Measurements from ENCODE around the gene DPYD. TPM values are rescaled to one million over a fixed set of nuclear protein-coding genes. Genes with fewer than 3 reads are reported as not detected.

DPYD gene
- total RNA-seq, 1 donor from 2014 or later, result 12.8 TPM

DNA sequence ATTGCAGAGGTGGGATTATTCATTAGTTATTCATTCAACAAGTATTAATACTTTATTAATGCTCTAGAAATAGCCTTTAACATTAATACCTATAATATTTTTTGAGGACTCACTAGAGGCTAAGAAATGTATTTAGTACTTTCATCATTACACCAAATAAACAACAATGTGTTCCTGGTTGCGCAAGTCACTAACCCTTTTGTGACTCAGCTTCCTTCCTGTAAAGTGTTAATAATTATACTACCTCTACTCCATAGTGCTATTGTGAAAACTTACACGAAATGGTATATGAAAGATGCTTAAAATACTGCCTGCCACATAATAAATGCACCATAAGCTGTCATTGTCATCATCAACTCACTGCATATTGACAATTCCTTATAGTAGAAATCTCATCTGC is 431.0 kb downstream of the DPYD start:
- H3K4me3 Mint-ChIP-seq (ENCODE audit: unreplicated experiment), result no peak overlapping the region
- H3K4me1 Mint-ChIP-seq (ENCODE audit: low read depth, unreplicated experiment), result no peaks in the 10 kb centered on the region
- no peaks in the 10 kb centered on the region for H3K27me3 Mint-ChIP-seq (ENCODE audit: unreplicated experiment)

DNA sequence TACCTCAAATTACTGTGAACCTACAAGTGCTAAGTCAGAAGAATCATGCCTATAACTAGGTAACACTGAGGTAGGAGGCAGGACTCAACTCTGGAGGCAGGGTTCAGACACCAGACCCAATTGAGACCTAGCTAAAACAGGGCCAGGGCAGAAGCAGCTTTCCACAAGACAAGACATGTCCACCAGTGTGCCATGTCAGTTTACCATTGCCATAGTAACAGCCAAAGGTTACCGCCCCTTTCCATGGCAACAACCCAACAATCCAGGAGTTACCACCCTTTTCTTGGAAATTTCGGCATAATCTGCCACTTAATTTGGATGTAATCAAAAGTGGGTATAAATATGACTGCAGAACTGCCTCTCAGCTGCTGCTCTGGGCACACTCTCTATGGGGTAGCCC is 432.3 kb downstream of the DPYD start:
- no peak for DNase-seq
- TF ChIP-seq, protein P1, sequence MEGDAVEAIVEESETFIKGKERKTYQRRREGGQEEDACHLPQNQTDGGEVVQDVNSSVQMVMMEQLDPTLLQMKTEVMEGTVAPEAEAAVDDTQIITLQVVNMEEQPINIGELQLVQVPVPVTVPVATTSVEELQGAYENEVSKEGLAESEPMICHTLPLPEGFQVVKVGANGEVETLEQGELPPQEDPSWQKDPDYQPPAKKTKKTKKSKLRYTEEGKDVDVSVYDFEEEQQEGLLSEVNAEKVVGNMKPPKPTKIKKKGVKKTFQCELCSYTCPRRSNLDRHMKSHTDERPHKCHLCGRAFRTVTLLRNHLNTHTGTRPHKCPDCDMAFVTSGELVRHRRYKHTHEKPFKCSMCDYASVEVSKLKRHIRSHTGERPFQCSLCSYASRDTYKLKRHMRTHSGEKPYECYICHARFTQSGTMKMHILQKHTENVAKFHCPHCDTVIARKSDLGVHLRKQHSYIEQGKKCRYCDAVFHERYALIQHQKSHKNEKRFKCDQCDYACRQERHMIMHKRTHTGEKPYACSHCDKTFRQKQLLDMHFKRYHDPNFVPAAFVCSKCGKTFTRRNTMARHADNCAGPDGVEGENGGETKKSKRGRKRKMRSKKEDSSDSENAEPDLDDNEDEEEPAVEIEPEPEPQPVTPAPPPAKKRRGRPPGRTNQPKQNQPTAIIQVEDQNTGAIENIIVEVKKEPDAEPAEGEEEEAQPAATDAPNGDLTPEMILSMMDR (IDR thresholded peaks at IDR 0.05; ENCODE audit: partially characterized antibody, unreplicated experiment), result no peak
- Mint-ChIP-seq H3K4me1 (ENCODE audit: low read depth, unreplicated experiment) (no peaks in the 10 kb centered on the region), H3K36me3 (ENCODE audit: unreplicated experiment) (no peaks in the 10 kb centered on the region), H3K4me3 (ENCODE audit: unreplicated experiment) (no peak overlapping the region), H3K27ac (ENCODE audit: unreplicated experiment) (no peak overlapping the region), H3K27me3 (ENCODE audit: unreplicated experiment) (no peaks in the 10 kb centered on the region), H3K9me3 (ENCODE audit: unreplicated experiment) (no peaks in the 10 kb centered on the region)

More for the DNA sequence above, 431.0 kb downstream of the DPYD start:
- DNase-seq, result no peak
- H3K36me3 Mint-ChIP-seq (ENCODE audit: unreplicated experiment), result no peaks in the 10 kb centered on the region
- TF ChIP-seq, protein P1 (IDR thresholded peaks at IDR 0.05; ENCODE audit: partially characterized antibody, unreplicated experiment), result no peak
- no peaks in the 10 kb centered on the region for H3K9me3 Mint-ChIP-seq (ENCODE audit: unreplicated experiment)
- no peak overlapping the region for H3K27ac Mint-ChIP-seq (ENCODE audit: unreplicated experiment)

DNA sequence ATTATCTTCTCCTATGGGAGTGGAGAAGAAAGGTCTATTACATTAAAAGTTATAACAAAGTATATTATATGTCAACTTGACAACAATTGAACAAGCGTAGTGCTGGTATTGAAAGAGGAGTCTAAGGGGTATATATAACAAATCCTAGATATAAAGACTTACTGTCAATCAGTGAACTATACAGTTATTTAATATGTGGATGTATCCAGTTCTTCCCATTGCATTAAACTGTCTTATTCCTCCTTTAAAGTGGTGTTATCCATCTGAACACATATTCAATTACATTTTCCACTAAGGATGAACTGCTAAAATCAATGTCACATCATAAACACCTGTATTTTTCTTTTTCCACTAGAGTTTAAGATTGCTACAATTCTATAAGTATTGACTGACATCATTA is 438.8 kb downstream of the DPYD start:
- H3K27me3 Mint-ChIP-seq (ENCODE audit: unreplicated experiment), result no peaks in the 10 kb centered on the region
- peaks cover 4% of the 10 kb centered on the region for H3K36me3 Mint-ChIP-seq (ENCODE audit: unreplicated experiment)
- no peak overlapping the region for H3K4me3 Mint-ChIP-seq (ENCODE audit: unreplicated experiment)
- no peaks in the 10 kb centered on the region for H3K9me3 Mint-ChIP-seq (ENCODE audit: unreplicated experiment)
- H3K4me1 Mint-ChIP-seq (ENCODE audit: low read depth, unreplicated experiment), result no peaks in the 10 kb centered on the region
- TF ChIP-seq, protein P1 (IDR thresholded peaks at IDR 0.05; ENCODE audit: partially characterized antibody, unreplicated experiment), result no peak
- no peak for DNase-seq
- H3K27ac Mint-ChIP-seq (ENCODE audit: unreplicated experiment), result no peak overlapping the region

DNA sequence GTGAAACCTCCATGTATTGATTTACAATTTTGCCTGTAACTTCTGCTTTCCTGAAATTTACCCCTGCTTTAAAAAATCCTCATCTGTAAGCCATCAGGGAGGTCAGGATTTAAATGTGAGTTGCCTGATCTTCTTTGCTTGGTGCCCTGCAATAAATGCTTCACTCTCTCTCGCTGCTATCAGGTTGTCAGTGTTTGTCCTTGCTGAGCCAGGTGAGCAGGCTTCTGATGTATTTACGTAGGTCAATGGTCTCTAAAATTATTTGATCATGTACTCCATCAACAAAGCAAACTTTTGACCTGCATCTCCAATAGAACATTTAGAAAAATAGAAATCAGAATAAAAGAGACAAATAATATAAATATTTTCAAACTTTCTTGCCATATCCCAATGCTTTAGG is 453.4 kb downstream of the DPYD start:
- Mint-ChIP-seq H3K27ac (ENCODE audit: unreplicated experiment) (no peak overlapping the region), H3K4me3 (ENCODE audit: unreplicated experiment) (no peak overlapping the region), H3K36me3 (ENCODE audit: unreplicated experiment) (peaks cover 16% of the 10 kb centered on the region), H3K27me3 (ENCODE audit: unreplicated experiment) (peaks cover 2% of the 10 kb centered on the region), H3K4me1 (ENCODE audit: low read depth, unreplicated experiment) (no peaks in the 10 kb centered on the region), H3K9me3 (ENCODE audit: unreplicated experiment) (peaks cover 7% of the 10 kb centered on the region)
- no peak for DNase-seq
- TF ChIP-seq, protein P1 (IDR thresholded peaks at IDR 0.05; ENCODE audit: partially characterized antibody, unreplicated experiment), result no peak

DNA sequence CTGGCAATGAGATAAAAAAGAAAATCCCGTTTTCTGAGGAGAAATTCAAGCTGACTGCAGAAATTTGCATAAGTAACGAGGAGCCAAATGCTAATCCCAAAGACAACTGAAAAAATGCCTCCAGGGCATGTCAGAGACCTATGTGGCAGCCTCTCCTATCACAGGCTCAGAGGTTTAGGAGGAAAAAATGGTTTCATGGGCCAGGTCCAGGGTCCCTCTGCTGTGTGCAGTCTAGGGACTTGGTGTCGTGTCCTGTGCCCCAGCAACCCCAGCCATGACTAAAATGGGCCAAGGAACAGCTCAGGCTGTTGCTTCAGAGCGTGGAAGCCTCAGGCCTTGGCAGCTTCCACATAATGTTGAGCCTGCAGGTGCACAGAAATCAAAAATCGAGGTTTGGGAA is 456.5 kb downstream of the DPYD start:
- no peak for DNase-seq
- no peak overlapping the region for H3K4me3 Mint-ChIP-seq (ENCODE audit: unreplicated experiment)
- peaks cover 5% of the 10 kb centered on the region for H3K27me3 Mint-ChIP-seq (ENCODE audit: unreplicated experiment)
- peaks cover 7% of the 10 kb centered on the region for H3K9me3 Mint-ChIP-seq (ENCODE audit: unreplicated experiment)
- H3K36me3 Mint-ChIP-seq (ENCODE audit: unreplicated experiment), result peaks cover 16% of the 10 kb centered on the region
- no peak overlapping the region for H3K27ac Mint-ChIP-seq (ENCODE audit: unreplicated experiment)
- TF ChIP-seq, protein P1 (IDR thresholded peaks at IDR 0.05; ENCODE audit: partially characterized antibody, unreplicated experiment), result no peak
- H3K4me1 Mint-ChIP-seq (ENCODE audit: low read depth, unreplicated experiment), result peaks cover 2% of the 10 kb centered on the region

Data from glutamatergic neuron (in vitro differentiated cells).